ENCODE measurements around the gene ATP8A1. TPM values are rescaled to one million over a fixed set of nuclear protein-coding genes. Genes with fewer than 3 reads are reported as not detected.

ATP8A1 gene
- total and polyA plus RNA-seq, 12 donors: 14.4 to 58.3 (median 27.7) TPM

DNA sequence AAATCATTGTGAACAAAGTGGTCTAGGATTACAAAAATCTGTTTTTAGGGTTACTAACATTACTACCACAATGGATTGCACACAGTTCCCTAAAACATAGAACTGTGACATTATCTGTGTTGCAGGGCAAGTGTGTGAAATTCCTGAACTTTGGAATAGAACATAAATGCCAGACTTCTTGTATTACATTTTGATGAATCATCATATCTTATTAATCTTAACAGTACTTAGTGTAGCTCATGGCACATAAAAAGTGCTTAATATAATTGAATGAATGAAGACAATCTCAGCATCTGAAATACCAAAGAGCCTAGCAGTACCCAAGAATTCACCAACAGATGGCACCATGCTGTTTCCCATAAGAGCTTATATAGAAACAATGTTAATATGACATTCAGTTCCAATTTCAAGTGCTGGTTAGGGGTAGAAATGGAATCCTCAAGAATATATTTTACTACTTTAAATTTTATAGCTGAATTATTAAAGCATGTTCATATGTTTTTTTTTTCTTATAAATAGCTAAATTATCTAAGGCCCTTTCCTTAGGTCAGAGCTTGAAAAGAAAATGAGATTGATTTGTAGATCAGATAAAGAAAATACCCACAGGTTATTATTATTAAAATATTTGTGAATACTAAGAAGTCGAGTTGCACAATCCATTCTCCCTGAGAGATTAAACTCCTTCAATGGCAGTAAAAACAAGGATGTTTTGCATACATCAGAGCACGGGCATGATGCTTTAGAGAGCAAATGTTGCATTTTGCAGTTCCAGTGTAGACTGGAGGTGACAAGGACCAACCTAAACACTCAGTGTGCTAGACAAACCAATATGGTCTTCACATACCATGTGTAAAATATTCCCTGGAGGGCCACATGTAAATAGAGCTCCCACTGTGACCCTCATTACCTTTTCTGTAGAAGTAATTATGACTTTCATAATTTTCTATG lies 285.3 kb downstream of the ATP8A1 start:
- H3K36me3 ChIP-seq (replicated peaks in 1 of 2): no peaks in the 10 kb centered on the region
- no peaks in the 10 kb centered on the region for H3K9me3 ChIP-seq (replicated peaks in 1 of 3)
- peak in 4 of 7 donors; percentile 21 to 60 (median 42) for DNase-seq
- no peak overlapping the region for H3K27ac ChIP-seq
- H3K27me3 ChIP-seq: no peaks in the 10 kb centered on the region
- intact Hi-C loops (cut with DNase I): loop anchor here (5.0 kb wide), 1 partner anchor 151 kb away; no protein-coding TSS in a partner anchor
- WGBS, 4 donors: 48 to 53% (median 49%) methylated on average over 2 of the region's 2 CpGs
- no peak overlapping the region for H3K4me3 ChIP-seq
- TF ChIP-seq, protein P1, sequence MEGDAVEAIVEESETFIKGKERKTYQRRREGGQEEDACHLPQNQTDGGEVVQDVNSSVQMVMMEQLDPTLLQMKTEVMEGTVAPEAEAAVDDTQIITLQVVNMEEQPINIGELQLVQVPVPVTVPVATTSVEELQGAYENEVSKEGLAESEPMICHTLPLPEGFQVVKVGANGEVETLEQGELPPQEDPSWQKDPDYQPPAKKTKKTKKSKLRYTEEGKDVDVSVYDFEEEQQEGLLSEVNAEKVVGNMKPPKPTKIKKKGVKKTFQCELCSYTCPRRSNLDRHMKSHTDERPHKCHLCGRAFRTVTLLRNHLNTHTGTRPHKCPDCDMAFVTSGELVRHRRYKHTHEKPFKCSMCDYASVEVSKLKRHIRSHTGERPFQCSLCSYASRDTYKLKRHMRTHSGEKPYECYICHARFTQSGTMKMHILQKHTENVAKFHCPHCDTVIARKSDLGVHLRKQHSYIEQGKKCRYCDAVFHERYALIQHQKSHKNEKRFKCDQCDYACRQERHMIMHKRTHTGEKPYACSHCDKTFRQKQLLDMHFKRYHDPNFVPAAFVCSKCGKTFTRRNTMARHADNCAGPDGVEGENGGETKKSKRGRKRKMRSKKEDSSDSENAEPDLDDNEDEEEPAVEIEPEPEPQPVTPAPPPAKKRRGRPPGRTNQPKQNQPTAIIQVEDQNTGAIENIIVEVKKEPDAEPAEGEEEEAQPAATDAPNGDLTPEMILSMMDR (IDR thresholded peaks at IDR 0.05): peak; percentile 51 to 65 (median 58)
- no peak for TF ChIP-seq POLR2A (IDR thresholded peaks at IDR 0.05)
- H3K4me1 ChIP-seq (replicated peaks in 1 of 2): no peaks in the 10 kb centered on the region

DNA sequence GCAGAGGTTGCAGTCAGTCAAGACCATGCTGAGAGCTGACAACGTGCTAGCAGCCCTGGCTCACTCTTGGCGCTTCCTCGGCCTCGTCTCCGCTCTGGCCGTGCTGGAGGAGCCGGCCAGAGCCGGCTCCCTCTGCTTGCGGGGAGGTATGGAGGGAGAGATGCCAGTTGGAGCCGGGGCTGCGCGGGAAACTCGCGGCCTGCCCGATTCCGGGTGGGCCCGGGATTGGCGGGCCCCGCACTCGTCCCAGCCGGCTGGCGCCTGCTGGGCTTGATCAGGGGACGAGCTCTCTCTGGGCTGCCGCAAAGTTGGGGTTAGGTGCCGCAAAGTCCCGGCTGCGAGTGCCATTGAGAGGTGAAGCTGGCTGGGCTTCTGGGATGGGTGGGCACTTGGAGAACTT lies 287.4 kb downstream of the ATP8A1 start:
- Histone ChIP-seq H3K27me3 (no peaks in the 10 kb centered on the region), H3K27ac (no peak overlapping the region), H3K36me3 (replicated peaks in 1 of 2) (no peaks in the 10 kb centered on the region), H3K9me3 (replicated peaks in 1 of 3) (no peaks in the 10 kb centered on the region), H3K4me1 (replicated peaks in 1 of 2) (no peaks in the 10 kb centered on the region), H3K4me3 (no peak overlapping the region)
- intact Hi-C loops (cut with DNase I): no loop called here
- 91 to 97% (median 95%) methylated on average over 7 to 27 of the region's 27 CpGs for WGBS, 4 donors
- DNase-seq: no peak
- TF ChIP-seq POLR2A (IDR thresholded peaks at IDR 0.05): no peak
- TF ChIP-seq, protein P1 (IDR thresholded peaks at IDR 0.05): no peak

DNA sequence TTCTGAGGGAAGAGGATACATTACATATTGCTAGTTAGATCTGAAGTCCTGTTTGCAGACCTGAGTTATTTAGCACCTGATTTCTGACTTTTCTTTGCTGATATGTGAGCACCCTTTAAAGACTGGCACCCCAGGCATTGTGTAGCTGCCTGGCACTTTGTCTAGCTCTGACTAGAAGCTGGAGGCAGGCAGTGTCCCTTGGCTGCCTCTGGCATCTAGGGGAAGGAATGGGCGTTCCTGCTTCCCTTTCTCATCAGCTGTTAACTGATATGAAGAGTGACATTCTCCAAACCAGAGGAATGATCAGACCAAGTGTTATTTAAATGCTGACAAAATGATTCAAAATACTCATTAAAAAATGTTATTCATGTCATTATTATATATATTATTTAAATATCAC lies 289.9 kb downstream of the ATP8A1 start:
- H3K36me3 ChIP-seq (replicated peaks in 1 of 2): no peaks in the 10 kb centered on the region
- no peak overlapping the region for H3K4me3 ChIP-seq
- no peaks in the 10 kb centered on the region for H3K9me3 ChIP-seq (replicated peaks in 1 of 3)
- H3K4me1 ChIP-seq (replicated peaks in 1 of 2): no peaks in the 10 kb centered on the region
- DNase-seq: no peak
- intact Hi-C loops (cut with DNase I): no loop called here
- H3K27me3 ChIP-seq: no peaks in the 10 kb centered on the region
- H3K27ac ChIP-seq: no peak overlapping the region
- TF ChIP-seq, protein P1 (IDR thresholded peaks at IDR 0.05): no peak
- no peak for TF ChIP-seq POLR2A (IDR thresholded peaks at IDR 0.05)
- 70 to 90% (median 72%) methylated on average over 1 of the region's 1 CpG for WGBS, 4 donors

DNA sequence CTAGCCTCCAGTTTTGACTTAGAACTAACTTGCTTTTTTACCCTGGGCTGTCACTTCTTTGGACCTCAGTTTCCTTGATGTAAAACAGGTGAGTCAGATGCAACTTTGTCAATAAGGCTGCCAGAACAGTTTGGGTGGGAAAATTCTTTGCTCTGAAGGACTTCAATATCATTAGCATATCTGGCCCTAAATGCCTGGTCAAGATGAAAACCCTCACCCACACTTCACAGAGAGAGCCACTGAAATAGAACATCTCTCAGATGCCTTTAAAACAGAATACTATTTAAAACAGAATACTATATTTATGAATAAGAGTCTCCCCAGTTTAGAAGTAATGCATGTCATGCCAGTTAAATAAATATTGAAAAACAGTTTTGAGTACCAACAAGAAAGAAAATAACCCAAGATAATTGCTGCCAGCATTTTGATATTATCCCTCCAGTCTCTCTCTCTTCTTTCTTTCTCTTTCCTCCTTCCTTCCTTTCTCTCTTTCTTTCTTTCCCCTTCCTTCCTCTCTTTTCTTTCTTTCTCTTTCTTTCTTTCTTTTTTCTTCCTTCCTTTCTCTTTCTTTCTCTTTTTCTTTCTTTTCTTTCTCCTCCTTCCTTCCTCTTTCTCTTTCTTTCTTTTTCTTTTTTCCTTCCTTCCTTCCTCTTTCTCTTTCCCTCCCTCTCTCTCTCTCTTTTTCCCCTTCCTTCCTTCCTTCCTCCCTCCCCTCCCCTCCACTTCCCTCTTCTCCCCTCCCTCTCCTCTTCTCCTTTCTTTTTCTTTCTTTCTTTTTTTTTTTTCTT lies 292.4 kb downstream of the ATP8A1 start:
- Histone ChIP-seq H3K36me3 (replicated peaks in 1 of 2) (no peaks in the 10 kb centered on the region), H3K4me1 (replicated peaks in 1 of 2) (peaks cover 6 to 10% of the 10 kb centered on the region in 2 donors), H3K27me3 (no peaks in the 10 kb centered on the region), H3K27ac (no peak overlapping the region), H3K9me3 (replicated peaks in 1 of 3) (no peaks in the 10 kb centered on the region), H3K4me3 (no peak overlapping the region)
- no peak for TF ChIP-seq POLR2A (IDR thresholded peaks at IDR 0.05)
- TF ChIP-seq, protein P1 (IDR thresholded peaks at IDR 0.05): no peak
- intact Hi-C loops (cut with DNase I): no loop called here
- DNase-seq: no peak

Measured in adrenal gland (tissue), 12 donors.